Liver (tissue), 9 donors: ENCODE measurements around the gene TBL1XR1. TPM values are rescaled to one million over a fixed set of nuclear protein-coding genes. Genes with fewer than 3 reads are reported as not detected.

Source experiments
- DNase-seq: peaks from one replicate; pipeline ENCODE4 v3.0.0-alpha.2; 2017; ENCODE audit warnings: low spot score
- H3K27ac ChIP-seq, 2 donors: one replicate each; pipeline ENCODE4 v1.7.0; 2013; ENCODE audit warnings: inconsistent platforms in 2 of 2, low read length in 2 of 2, control low read depth in 1 of 2, low read depth in 1 of 2, mild to moderate bottlenecking in 1 of 2
- H3K27me3 ChIP-seq, 4 donors: one replicate each; pipeline versions ENCODE4 v1.6.1 to v1.7.0; 2013; ENCODE audit warnings: low read length in 3 of 4, inconsistent platforms in 1 of 4, mild to moderate bottlenecking in 1 of 4, moderate library complexity in 1 of 4; ENCODE audit not compliant: control insufficient read depth in 4 of 4, insufficient read depth in 4 of 4
- H3K36me3 ChIP-seq, 4 donors: one replicate each; pipeline versions ENCODE4 v1.6.1 to v1.7.0; 2013; ENCODE audit warnings: low read length in 3 of 4, mild to moderate bottlenecking in 3 of 4, low read depth in 1 of 4, moderate library complexity in 1 of 4; ENCODE audit not compliant: control insufficient read depth in 4 of 4, insufficient read depth in 3 of 4
- H3K4me1 ChIP-seq, 4 donors: one replicate each; pipeline versions ENCODE4 v1.6.1 to v1.7.0; 2013; ENCODE audit warnings: low read length in 3 of 4, mild to moderate bottlenecking in 3 of 4, moderate library complexity in 1 of 4; ENCODE audit not compliant: control insufficient read depth in 4 of 4, insufficient read depth in 4 of 4
- H3K4me3 ChIP-seq, 3 donors: one replicate each; pipeline versions ENCODE4 v1.6.1 to v1.7.0; 2013; ENCODE audit warnings: low read length in 3 of 3, control low read depth in 1 of 3, low read depth in 1 of 3, mild to moderate bottlenecking in 1 of 3
- H3K9ac ChIP-seq, 2 donors: one replicate each; pipeline ENCODE4 v1.7.0; 2013; ENCODE audit warnings: low read length in 2 of 2, mild to moderate bottlenecking in 2 of 2, moderate library complexity in 2 of 2, control low read depth in 1 of 2, low read depth in 1 of 2
- H3K9me3 ChIP-seq, 4 donors: one replicate each; pipeline versions ENCODE4 v1.6.1 to v1.7.0; 2013; ENCODE audit warnings: low read length in 3 of 4; ENCODE audit not compliant: control insufficient read depth in 4 of 4
- EGR1 ChIP-seq, 2 donors: IDR thresholded peaks; 2 replicates each; pipeline ENCODE4 v1.6.1; 2016 to 2018; ENCODE audit warnings: antibody characterized with exemption in 2 of 2, low read depth in 2 of 2
- FOXA1 ChIP-seq: IDR thresholded peaks from 2 replicates; pipeline ENCODE4 v1.6.1; 2016; ENCODE audit warnings: antibody characterized with exemption
- FOXA2 ChIP-seq: IDR thresholded peaks from 2 replicates; pipeline ENCODE4 v1.6.1; 2016; ENCODE audit warnings: antibody characterized with exemption
- GABPA ChIP-seq, 2 donors: IDR thresholded peaks in 1 of 2; conservative IDR thresholded peaks in 1 of 2; 2 replicates each; pipeline ENCODE4 v1.6.1; 2016; ENCODE audit warnings: antibody characterized with exemption in 2 of 2, mild to moderate bottlenecking in 1 of 2, moderate library complexity in 1 of 2
- HNF4A ChIP-seq, 2 donors: conservative IDR thresholded peaks; 2 replicates each; pipeline ENCODE4 v1.6.1; 2016; ENCODE audit warnings: antibody characterized with exemption in 2 of 2, mild to moderate bottlenecking in 2 of 2
- HNF4G ChIP-seq: IDR thresholded peaks from 2 replicates; pipeline ENCODE4 v1.6.1; 2016; ENCODE audit warnings: antibody characterized with exemption
- JUND ChIP-seq, 2 donors: IDR thresholded peaks; 2 replicates each; pipeline ENCODE4 v1.6.1; 2016; ENCODE audit warnings: antibody characterized with exemption in 2 of 2
- NR2F2 ChIP-seq: IDR thresholded peaks from 2 replicates; pipeline ENCODE4 v1.6.1; 2016; ENCODE audit warnings: antibody characterized with exemption
- RAD21 ChIP-seq, 2 donors: IDR thresholded peaks; 2 replicates each; pipeline ENCODE4 v1.6.1; 2016; ENCODE audit warnings: antibody characterized with exemption in 2 of 2, mild to moderate bottlenecking in 2 of 2
- RXRA ChIP-seq, 2 donors: IDR thresholded peaks; 2 replicates each; pipeline ENCODE4 v1.6.1; 2017 to 2018; ENCODE audit warnings: antibody characterized with exemption in 2 of 2, mild to moderate bottlenecking in 1 of 2
- SP1 ChIP-seq: IDR thresholded peaks from 2 replicates; pipeline ENCODE4 v1.6.1; 2018; ENCODE audit warnings: antibody characterized with exemption, mild to moderate bottlenecking
- TAF1 ChIP-seq: conservative IDR thresholded peaks from 2 replicates; pipeline ENCODE4 v1.6.1; 2016; ENCODE audit warnings: antibody characterized with exemption, mild to moderate bottlenecking
- YY1 ChIP-seq: IDR thresholded peaks from 2 replicates; pipeline ENCODE4 v1.6.1; 2016; ENCODE audit warnings: antibody characterized with exemption, mild to moderate bottlenecking
- WGBS: extraction: QIAGEN DNeasy Blood & Tissue Kit; methylation state at CpG from one replicate; pipeline ENCODE4 v1.1.7; 2013; 5-methylcytosine and 5-hydroxymethylcytosine counted together
- polyA plus RNA-seq, 2 donors: library from polyadenylated mRNA; stranded (reverse) in 1 of 2; unstranded in 1 of 2; fragments of 200-250 nt in 1 of 2; fragments of >200 nt in 1 of 2; fragmentation: Nextera tagmentation in 1 of 2; extraction: Ambion mirVana in 1 of 2; gene quantifications; one replicate each; pipeline versions ENCODE4 v1.2.1 to v1.2.3, GENCODE V29; 2013 to 2015
- total RNA-seq, 2 donors: library from RNA; depleted of rRNA; stranded (reverse); fragments of >200 nt; gene quantifications; one replicate each; pipeline ENCODE4 v1.2.3, GENCODE V29; 2014
- TF ChIP-seq, protein P1 (sequence below): fragments of 150-350 bp; IDR thresholded peaks from 2 replicates; pipeline ENCODE4 v1.5.1; 2017; ENCODE audit warnings: improper control_type of control experiment, low read depth, low read length; ENCODE audit not compliant: missing input control
- TF ChIP-seq, protein P2 (sequence below): IDR thresholded peaks from 2 replicates; pipeline ENCODE4 v1.6.1; 2016; ENCODE audit warnings: antibody characterized with exemption
- TF ChIP-seq, protein P3 (sequence below): IDR thresholded peaks from 2 replicates; pipeline ENCODE4 v1.6.1; 2016; ENCODE audit warnings: antibody characterized with exemption
- TF ChIP-seq, protein P4 (sequence below): IDR thresholded peaks from 2 replicates; pipeline ENCODE4 v1.6.1; 2016; ENCODE audit warnings: antibody characterized with exemption, mild to moderate bottlenecking
- TF ChIP-seq, protein P5 (sequence below): IDR thresholded peaks from 2 replicates; pipeline ENCODE4 v1.6.1; 2016; ENCODE audit warnings: antibody characterized with exemption
- donor health status: healthy.
- donor health status: healthy.
- donor health status: healthy.
- donor health status: healthy.
- donor health status: healthy.

Gene TBL1XR1
- total and polyA plus RNA-seq, 4 donors: 10.3 to 65.9 (median 33.2) TPM

DNA sequence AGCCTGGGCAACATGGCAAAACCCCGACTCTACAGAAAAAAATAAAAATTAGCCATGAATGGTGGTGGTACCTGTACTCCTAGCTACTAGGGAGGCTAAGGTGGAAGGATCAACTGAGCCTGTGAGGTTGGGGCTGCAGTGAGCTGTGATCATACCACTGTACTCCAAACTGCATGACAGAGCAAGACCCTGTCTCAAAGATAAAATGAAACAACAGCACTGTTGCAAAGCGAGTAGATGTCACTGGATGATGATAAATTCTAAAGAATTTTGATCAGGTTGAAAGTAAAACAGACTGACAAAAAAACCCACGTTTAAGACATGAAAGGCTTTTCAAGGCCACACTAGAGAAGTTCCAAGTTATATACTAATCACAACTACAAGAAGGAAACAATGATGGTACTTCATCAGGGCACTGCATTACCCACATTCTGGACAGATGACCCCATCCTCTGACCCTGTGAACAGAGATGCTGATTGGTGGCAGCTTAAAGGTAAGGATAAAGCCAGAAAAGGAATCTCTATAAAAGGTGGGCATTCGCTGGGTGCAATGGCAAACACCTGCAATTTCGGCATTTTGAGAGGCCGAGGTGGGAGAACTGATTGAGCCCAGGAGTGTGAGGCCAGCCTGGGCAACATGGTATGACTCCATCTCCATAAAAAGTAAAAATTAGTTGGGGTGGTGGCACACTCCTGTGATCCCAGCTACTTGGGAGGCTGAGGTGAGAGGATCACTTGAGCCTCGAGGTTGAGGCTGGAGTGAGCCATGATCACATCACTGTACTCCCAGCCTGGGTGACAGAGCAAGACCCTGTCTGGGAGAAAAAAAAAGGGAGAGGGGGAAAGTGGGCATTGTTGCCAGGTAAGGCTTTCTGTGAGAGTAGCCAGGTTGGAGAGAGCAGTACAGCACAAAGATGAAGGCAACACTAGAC lies 59.2 kb downstream of the TBL1XR1 start:
- Histone ChIP-seq H3K27ac (no peak overlapping the region), H3K36me3 (no peaks in the 10 kb centered on the region), H3K27me3 (no peaks in the 10 kb centered on the region), H3K9me3 (no peaks in the 10 kb centered on the region), H3K4me1 (peaks cover 0 to 5% (median under 1%) of the 10 kb centered on the region in 4 donors), H3K9ac (no peak overlapping the region), H3K4me3 (no peak overlapping the region)
- 91% methylated on average over 7 of the region's 7 CpGs for WGBS
- TF ChIP-seq GABPA (IDR thresholded peaks at IDR 0.05 in 1 of 2, conservative IDR thresholded peaks at IDR 0.05 in 1 of 2) (no peak), NR2F2 (no peak), HNF4G (no peak), YY1 (no peak), EGR1 (IDR thresholded peaks at IDR 0.05; ENCODE audit: low read depth in 2 of 2) (no peak)
- TF ChIP-seq, protein P1, sequence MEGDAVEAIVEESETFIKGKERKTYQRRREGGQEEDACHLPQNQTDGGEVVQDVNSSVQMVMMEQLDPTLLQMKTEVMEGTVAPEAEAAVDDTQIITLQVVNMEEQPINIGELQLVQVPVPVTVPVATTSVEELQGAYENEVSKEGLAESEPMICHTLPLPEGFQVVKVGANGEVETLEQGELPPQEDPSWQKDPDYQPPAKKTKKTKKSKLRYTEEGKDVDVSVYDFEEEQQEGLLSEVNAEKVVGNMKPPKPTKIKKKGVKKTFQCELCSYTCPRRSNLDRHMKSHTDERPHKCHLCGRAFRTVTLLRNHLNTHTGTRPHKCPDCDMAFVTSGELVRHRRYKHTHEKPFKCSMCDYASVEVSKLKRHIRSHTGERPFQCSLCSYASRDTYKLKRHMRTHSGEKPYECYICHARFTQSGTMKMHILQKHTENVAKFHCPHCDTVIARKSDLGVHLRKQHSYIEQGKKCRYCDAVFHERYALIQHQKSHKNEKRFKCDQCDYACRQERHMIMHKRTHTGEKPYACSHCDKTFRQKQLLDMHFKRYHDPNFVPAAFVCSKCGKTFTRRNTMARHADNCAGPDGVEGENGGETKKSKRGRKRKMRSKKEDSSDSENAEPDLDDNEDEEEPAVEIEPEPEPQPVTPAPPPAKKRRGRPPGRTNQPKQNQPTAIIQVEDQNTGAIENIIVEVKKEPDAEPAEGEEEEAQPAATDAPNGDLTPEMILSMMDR: no peak
- DNase-seq: no peak

DNA sequence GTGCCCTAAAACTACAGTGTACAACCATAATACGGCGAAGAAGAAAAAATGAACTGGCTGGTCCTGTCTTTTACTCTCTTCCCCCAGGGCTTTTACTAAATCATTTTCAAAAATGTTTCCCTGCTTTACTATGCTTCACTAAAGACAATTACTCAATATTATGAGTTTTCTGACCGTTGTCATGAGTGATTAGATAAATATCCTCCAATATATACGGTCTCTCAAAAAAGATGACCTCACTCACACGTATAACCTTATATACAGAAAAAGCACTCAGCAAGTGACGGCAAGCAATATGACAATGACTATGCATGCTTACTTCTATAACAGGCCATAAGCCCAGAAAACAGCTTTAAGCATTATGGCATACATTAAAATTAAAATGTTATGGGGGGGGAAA lies 60.5 kb downstream of the TBL1XR1 start:
- no peaks in the 10 kb centered on the region for H3K36me3 ChIP-seq
- TF ChIP-seq GABPA (IDR thresholded peaks at IDR 0.05 in 1 of 2, conservative IDR thresholded peaks at IDR 0.05 in 1 of 2) (no peak), FOXA2 (no peak), YY1 (no peak), RAD21 (IDR thresholded peaks at IDR 0.05) (no peak), HNF4A (conservative IDR thresholded peaks at IDR 0.05) (no peak), EGR1 (IDR thresholded peaks at IDR 0.05; ENCODE audit: low read depth in 2 of 2) (no peak), TAF1 (no peak), NR2F2 (no peak), FOXA1 (no peak), RXRA (IDR thresholded peaks at IDR 0.05) (no peak), SP1 (no peak), HNF4G (no peak), JUND (IDR thresholded peaks at IDR 0.05) (no peak)
- TF ChIP-seq, protein P2, sequence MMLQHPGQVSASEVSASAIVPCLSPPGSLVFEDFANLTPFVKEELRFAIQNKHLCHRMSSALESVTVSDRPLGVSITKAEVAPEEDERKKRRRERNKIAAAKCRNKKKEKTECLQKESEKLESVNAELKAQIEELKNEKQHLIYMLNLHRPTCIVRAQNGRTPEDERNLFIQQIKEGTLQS: no peak
- TF ChIP-seq, protein P3, sequence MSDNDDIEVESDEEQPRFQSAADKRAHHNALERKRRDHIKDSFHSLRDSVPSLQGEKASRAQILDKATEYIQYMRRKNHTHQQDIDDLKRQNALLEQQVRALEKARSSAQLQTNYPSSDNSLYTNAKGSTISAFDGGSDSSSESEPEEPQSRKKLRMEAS: no peak
- TF ChIP-seq, protein P4, sequence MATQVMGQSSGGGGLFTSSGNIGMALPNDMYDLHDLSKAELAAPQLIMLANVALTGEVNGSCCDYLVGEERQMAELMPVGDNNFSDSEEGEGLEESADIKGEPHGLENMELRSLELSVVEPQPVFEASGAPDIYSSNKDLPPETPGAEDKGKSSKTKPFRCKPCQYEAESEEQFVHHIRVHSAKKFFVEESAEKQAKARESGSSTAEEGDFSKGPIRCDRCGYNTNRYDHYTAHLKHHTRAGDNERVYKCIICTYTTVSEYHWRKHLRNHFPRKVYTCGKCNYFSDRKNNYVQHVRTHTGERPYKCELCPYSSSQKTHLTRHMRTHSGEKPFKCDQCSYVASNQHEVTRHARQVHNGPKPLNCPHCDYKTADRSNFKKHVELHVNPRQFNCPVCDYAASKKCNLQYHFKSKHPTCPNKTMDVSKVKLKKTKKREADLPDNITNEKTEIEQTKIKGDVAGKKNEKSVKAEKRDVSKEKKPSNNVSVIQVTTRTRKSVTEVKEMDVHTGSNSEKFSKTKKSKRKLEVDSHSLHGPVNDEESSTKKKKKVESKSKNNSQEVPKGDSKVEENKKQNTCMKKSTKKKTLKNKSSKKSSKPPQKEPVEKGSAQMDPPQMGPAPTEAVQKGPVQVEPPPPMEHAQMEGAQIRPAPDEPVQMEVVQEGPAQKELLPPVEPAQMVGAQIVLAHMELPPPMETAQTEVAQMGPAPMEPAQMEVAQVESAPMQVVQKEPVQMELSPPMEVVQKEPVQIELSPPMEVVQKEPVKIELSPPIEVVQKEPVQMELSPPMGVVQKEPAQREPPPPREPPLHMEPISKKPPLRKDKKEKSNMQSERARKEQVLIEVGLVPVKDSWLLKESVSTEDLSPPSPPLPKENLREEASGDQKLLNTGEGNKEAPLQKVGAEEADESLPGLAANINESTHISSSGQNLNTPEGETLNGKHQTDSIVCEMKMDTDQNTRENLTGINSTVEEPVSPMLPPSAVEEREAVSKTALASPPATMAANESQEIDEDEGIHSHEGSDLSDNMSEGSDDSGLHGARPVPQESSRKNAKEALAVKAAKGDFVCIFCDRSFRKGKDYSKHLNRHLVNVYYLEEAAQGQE: no peak
- TF ChIP-seq, protein P5, sequence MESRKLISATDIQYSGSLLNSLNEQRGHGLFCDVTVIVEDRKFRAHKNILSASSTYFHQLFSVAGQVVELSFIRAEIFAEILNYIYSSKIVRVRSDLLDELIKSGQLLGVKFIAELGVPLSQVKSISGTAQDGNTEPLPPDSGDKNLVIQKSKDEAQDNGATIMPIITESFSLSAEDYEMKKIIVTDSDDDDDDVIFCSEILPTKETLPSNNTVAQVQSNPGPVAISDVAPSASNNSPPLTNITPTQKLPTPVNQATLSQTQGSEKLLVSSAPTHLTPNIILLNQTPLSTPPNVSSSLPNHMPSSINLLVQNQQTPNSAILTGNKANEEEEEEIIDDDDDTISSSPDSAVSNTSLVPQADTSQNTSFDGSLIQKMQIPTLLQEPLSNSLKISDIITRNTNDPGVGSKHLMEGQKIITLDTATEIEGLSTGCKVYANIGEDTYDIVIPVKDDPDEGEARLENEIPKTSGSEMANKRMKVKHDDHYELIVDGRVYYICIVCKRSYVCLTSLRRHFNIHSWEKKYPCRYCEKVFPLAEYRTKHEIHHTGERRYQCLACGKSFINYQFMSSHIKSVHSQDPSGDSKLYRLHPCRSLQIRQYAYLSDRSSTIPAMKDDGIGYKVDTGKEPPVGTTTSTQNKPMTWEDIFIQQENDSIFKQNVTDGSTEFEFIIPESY: no peak
- H3K4me1 ChIP-seq: peaks cover 0 to 7% (median under 1%) of the 10 kb centered on the region in 4 donors
- DNase-seq: no peak
- H3K27ac ChIP-seq: no peak overlapping the region
- no peaks in the 10 kb centered on the region for H3K27me3 ChIP-seq
- WGBS: 84% methylated on average over 6 of the region's 6 CpGs
- H3K4me3 ChIP-seq: no peak overlapping the region
- H3K9me3 ChIP-seq: no peaks in the 10 kb centered on the region
- H3K9ac ChIP-seq: no peak overlapping the region
